ENCODE measurements around the gene MYL12A. TPM values are rescaled to one million over a fixed set of nuclear protein-coding genes. Genes with fewer than 3 reads are reported as not detected.

The MYL12A gene
- total RNA-seq, 1 experiment from 2014 or later: 230 TPM

DNA sequence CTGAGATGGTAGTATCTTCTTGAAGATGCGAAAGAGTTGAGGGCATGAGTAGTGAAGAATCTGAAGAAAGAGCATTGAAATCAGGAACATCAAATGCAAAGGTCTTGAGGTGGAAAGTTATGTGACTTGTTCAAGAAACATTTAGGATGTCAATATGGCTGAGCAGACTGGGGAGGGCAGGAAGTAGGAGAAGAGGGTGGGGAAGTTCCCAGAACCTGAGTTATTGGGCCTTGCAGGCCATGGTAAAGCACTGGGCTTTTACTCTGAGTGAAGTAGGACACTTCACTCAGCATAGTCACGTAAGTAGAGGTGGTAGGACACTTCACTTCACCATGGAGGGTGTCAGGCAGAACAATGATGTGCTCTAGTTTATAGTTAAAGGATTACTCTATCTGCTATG is 11.8 kb upstream of the MYL12A start:
- peaks cover 27% of the 10 kb centered on the region for H3K9me3 Mint-ChIP-seq
- peaks cover 21% of the 10 kb centered on the region for H3K36me3 Mint-ChIP-seq
- DNase-seq (ENCODE audit: low spot score): no peak
- peaks cover 5% of the 10 kb centered on the region for H3K4me1 Mint-ChIP-seq
- H3K27me3 Mint-ChIP-seq (ENCODE audit: low read depth): peaks cover 3% of the 10 kb centered on the region
- H3K27ac Mint-ChIP-seq: no peak overlapping the region
- TF ChIP-seq ZBTB21 (CRISPR knock-in tag; IDR thresholded peaks at IDR 0.05; ENCODE audit: borderline replicate concordance) (no peak), USF1 (CRISPR knock-in tag; IDR thresholded peaks at IDR 0.05) (no peak), ZNF416 (CRISPR knock-in tag; IDR thresholded peaks at IDR 0.05) (no peak), ZNF396 (CRISPR knock-in tag; IDR thresholded peaks at IDR 0.05; ENCODE audit: borderline replicate concordance) (no peak), FOXP1 (CRISPR knock-in tag; IDR thresholded peaks at IDR 0.05; ENCODE audit: borderline replicate concordance) (no peak), NR2C2 (CRISPR knock-in tag; IDR thresholded peaks at IDR 0.05) (no peak), MXD4 (CRISPR knock-in tag; IDR thresholded peaks at IDR 0.05; ENCODE audit: borderline replicate concordance) (no peak), SP1 (CRISPR knock-in tag; conservative IDR thresholded peaks at IDR 0.05) (no peak), JAZF1 (CRISPR knock-in tag; IDR thresholded peaks at IDR 0.05) (no peak), EMX1 (CRISPR knock-in tag; IDR thresholded peaks at IDR 0.05) (no peak)
- ChIA-PET POLR2A (no interaction called here), CTCF (no interaction called here)
- ATAC-seq: no peak
- no peak overlapping the region for H3K4me3 Mint-ChIP-seq

- DNase-seq (ENCODE audit: low spot score): no peak
- TF ChIP-seq ZNF219 (CRISPR knock-in tag; IDR thresholded peaks at IDR 0.05; ENCODE audit: borderline replicate concordance): no peak
- no peak for TF ChIP-seq AR (CRISPR knock-in tag; IDR thresholded peaks at IDR 0.05)
- Mint-ChIP-seq H3K36me3 (peaks cover 27% of the 10 kb centered on the region), H3K4me3 (no peak overlapping the region), H3K4me1 (no peaks in the 10 kb centered on the region), H3K27ac (no peak overlapping the region), H3K27me3 (ENCODE audit: low read depth) (peaks cover 4% of the 10 kb centered on the region), H3K9me3 (peaks cover 31% of the 10 kb centered on the region)
- POLR2A ChIA-PET: no interaction called here
- no peak for ATAC-seq
- CTCF ChIA-PET: no interaction called here
These were observed 11.1 kb upstream of the MYL12A start for GRCh38 chr18:3236470-3236869.

DNA sequence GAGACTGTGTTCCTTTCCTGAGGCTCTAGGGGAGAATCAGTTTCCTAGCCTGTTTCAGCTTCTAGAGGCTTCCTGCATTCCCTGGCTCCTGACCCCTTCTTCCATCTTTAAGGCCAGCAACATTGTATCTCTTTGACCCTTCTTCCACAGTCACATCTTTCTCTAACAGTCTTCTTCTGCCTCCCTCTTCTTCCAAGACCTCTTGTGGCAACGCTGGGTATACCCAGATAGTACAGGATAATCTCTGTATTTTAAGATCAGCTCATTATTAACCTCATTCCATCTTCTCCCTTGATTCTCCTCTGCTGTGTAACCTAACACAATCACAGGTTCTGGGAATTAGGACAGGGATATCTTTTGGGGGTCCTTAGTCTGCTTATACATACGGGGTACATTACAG is 8.9 kb upstream of the MYL12A start:
- H3K27me3 Mint-ChIP-seq (ENCODE audit: low read depth): peaks cover 4% of the 10 kb centered on the region
- no peak for TF ChIP-seq TEAD1 (CRISPR knock-in tag; IDR thresholded peaks at IDR 0.05)
- DNase-seq (ENCODE audit: low spot score) (no peak), ATAC-seq (peak; percentile 36)
- ChIA-PET POLR2A (no interaction called here), CTCF (interaction anchor here (0.8 kb wide), 1 partner anchor 110 kb away, joined by 3 read pairs; no protein-coding TSS in a partner anchor)
- peaks cover 44% of the 10 kb centered on the region for H3K9me3 Mint-ChIP-seq
- no peaks in the 10 kb centered on the region for H3K4me1 Mint-ChIP-seq
- peaks cover 40% of the 10 kb centered on the region for H3K36me3 Mint-ChIP-seq
- H3K4me3 Mint-ChIP-seq: no peak overlapping the region
- H3K27ac Mint-ChIP-seq: no peak overlapping the region

DNA sequence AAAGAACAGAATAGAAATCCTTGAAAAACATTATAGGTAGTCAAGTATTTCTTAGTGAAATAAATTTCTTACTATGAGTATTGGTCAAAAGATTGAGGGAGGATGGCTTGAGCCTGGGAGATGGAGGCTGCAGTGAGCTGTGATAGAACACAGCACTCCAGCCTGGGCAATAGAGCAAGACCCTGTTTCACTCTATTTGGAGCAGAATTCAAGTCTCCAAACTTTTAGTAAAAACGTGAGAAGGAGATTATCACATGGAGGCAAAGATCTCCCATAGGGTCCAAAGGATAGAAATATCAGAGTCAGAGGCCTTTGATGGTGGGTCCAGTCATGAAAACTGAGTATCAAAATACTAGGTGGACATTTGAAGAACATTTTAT is 2.4 kb upstream of the MYL12A start:
- ChIA-PET CTCF (interaction anchor here (0.9 to 2.5 kb wide), 13 partner anchors 14 to 625 kb away, joined by 3 to 21 read pairs (median 6); no protein-coding TSS in a partner anchor), POLR2A (interaction anchor here (1.8 kb wide), 1 partner anchor 358 kb away, joined by 5 read pairs; no protein-coding TSS in a partner anchor)
- peaks cover 33% of the 10 kb centered on the region for H3K36me3 Mint-ChIP-seq
- ATAC-seq: no peak
- peak overlapping the region; percentile 96 for H3K4me3 Mint-ChIP-seq
- H3K27ac Mint-ChIP-seq: no peak overlapping the region
- peaks cover 24% of the 10 kb centered on the region for H3K9me3 Mint-ChIP-seq
- DNase-seq (ENCODE audit: low spot score): no peak
- peaks cover 23% of the 10 kb centered on the region for H3K4me1 Mint-ChIP-seq
- peaks cover 4% of the 10 kb centered on the region; the same call in 1 of the 2 replicates for H3K27me3 Mint-ChIP-seq (ENCODE audit: low read depth)
- TF ChIP-seq FOXP1 (CRISPR knock-in tag; IDR thresholded peaks at IDR 0.05; ENCODE audit: borderline replicate concordance): no peak
- TF ChIP-seq NFYB (CRISPR knock-in tag; conservative IDR thresholded peaks at IDR 0.05; ENCODE audit: low read depth): no peak
- TF ChIP-seq OVOL2 (CRISPR knock-in tag; IDR thresholded peaks at IDR 0.05; ENCODE audit: borderline replicate concordance): no peak
- no peak for TF ChIP-seq ZNF138 (CRISPR knock-in tag; conservative IDR thresholded peaks at IDR 0.05)
- no peak for TF ChIP-seq E2F5 (CRISPR knock-in tag; IDR thresholded peaks at IDR 0.05)
- TF ChIP-seq FOXK1 (CRISPR knock-in tag; IDR thresholded peaks at IDR 0.05): no peak
- TF ChIP-seq NFATC4 (CRISPR knock-in tag; IDR thresholded peaks at IDR 0.05): no peak
- TF ChIP-seq ZNF532 (CRISPR knock-in tag; IDR thresholded peaks at IDR 0.05; ENCODE audit: borderline replicate concordance): no peak
